PC-3 (cell line): ENCODE data around the gene AHNAK2. TPM values are rescaled to one million over a fixed set of nuclear protein-coding genes. Genes with fewer than 3 reads are reported as not detected.

Experiments used
- ATAC-seq: fragments of 200-7000 bp; cut with Tn5 transposase; 2 replicates; pipeline ENCODE4 v1.9.1; 2020; ENCODE audit warnings: mild to moderate bottlenecking, moderate library complexity
- BruUV-seq: library from RNA; stranded (reverse); fragments of 400-500 nt; replicated peaks from 2 replicates; lab custom pipeline; 2021; lab: Mats Ljungman, UMichigan
- CTCF ChIA-PET: fragments of 300-600 bp; sonication (Branson Sonifier 250); formaldehyde crosslinking; loops from one replicate; lab custom pipeline; 2022; ENCODE audit warnings: antibody characterized with exemption; lab: Charles Lee
- POLR2A ChIA-PET: fragments of 300-600 bp; sonication (Branson Sonifier 250); formaldehyde crosslinking; loops from one replicate; lab custom pipeline; 2022; ENCODE audit warnings: antibody characterized with exemption; ENCODE audit not compliant: unreplicated experiment; lab: Charles Lee
- DNase-seq: peaks from one replicate; pipeline ENCODE4 v3.0.0-alpha.2; 2015
- H2AFZ ChIP-seq: fragments of 300-600 bp; sonication (generic); 2 replicates; pipeline ENCODE4 v1.6.0; 2016; ENCODE audit warnings: antibody characterized with exemption, low read length
- H3F3A ChIP-seq: fragments of 300-600 bp; sonication (generic); one replicate; pipeline ENCODE4 v1.6.0; 2017; ENCODE audit warnings: antibody characterized with exemption, low read length, control low read depth, mild to moderate bottlenecking; ENCODE audit not compliant: unreplicated experiment
- H3K27ac ChIP-seq: fragments of 300-600 bp; sonication (generic); 2 replicates; pipeline ENCODE4 v1.5.1; 2016; ENCODE audit warnings: mild to moderate bottlenecking, low read length
- H3K27me3 ChIP-seq: fragments of 300-600 bp; sonication (generic); 2 replicates; pipeline ENCODE4 v1.6.1; 2016; ENCODE audit warnings: low read length, mixed read lengths
- H3K36me3 ChIP-seq: fragments of 300-600 bp; sonication (generic); 2 replicates; pipeline ENCODE4 v1.6.1; 2016; ENCODE audit warnings: low read depth, mixed run types, low read length, mixed read lengths
- H3K4me1 ChIP-seq: fragments of 300-600 bp; sonication (generic); 2 replicates; pipeline ENCODE4 v1.5.1; 2016; ENCODE audit warnings: low read length; ENCODE audit not compliant: insufficient read depth
- H3K4me2 ChIP-seq: fragments of 300-600 bp; sonication (generic); 2 replicates; pipeline ENCODE4 v1.6.0; 2016; ENCODE audit warnings: low read length
- H3K4me3 ChIP-seq: fragments of 300-600 bp; sonication (generic); 2 replicates; pipeline ENCODE4 v1.5.1; 2016; ENCODE audit warnings: mild to moderate bottlenecking, low read length, mixed read lengths
- H3K79me2 ChIP-seq: fragments of 300-600 bp; sonication (generic); 2 replicates; pipeline ENCODE4 v1.6.1; 2017; ENCODE audit warnings: low read length, mixed read lengths
- H3K9ac ChIP-seq: fragments of 300-600 bp; sonication (generic); 2 replicates; pipeline ENCODE4 v1.6.0; 2016; ENCODE audit warnings: mild to moderate bottlenecking, low read length
- H3K9me2 ChIP-seq: fragments of 300-600 bp; sonication (generic); replicated peaks from 2 replicates; pipeline ENCODE4 v1.6.1; 2016; ENCODE audit warnings: mixed run types, low read length, mixed read lengths
- H3K9me3 ChIP-seq: fragments of 300-600 bp; sonication (generic); 2 replicates; pipeline ENCODE4 v1.6.1; 2016; ENCODE audit warnings: low read length, mixed read lengths
- H4K20me1 ChIP-seq: fragments of 300-600 bp; sonication (generic); 2 replicates; pipeline ENCODE4 v1.6.1; 2016; ENCODE audit warnings: low read length, mixed read lengths
- CTCF ChIP-seq: fragments of 300-600 bp; sonication (generic); conservative IDR thresholded peaks from 2 replicates; pipeline ENCODE4 v1.5.1; 2017; ENCODE audit warnings: antibody characterized with exemption, low read depth, mild to moderate bottlenecking, low read length
- EZH2 ChIP-seq: fragments of 300-600 bp; sonication (generic); IDR thresholded peaks from one replicate; pipeline ENCODE4 v1.6.1; 2017; ENCODE audit warnings: antibody characterized with exemption, mild to moderate bottlenecking, low read length; ENCODE audit not compliant: unreplicated experiment
- EZH2phosphoT487 ChIP-seq: fragments of 300-600 bp; sonication (generic); IDR thresholded peaks from 2 replicates; pipeline ENCODE4 v1.6.1; 2018; ENCODE audit warnings: mild to moderate bottlenecking, antibody characterized with exemption, low read length, borderline replicate concordance
- intact Hi-C: fragments of 100-400 bp; cut with micrococcal nuclease; formaldehyde crosslinking; loops from 2 replicates; pipeline ENCODE4 v1.9.0; 2023
- total RNA-seq: library from RNA; depleted of rRNA; stranded (reverse); fragments of >200 nt; gene quantifications from 2 replicates; pipeline ENCODE4 v1.2.3, GENCODE V29; 2014

The AHNAK2 gene
- total RNA-seq, 1 experiment from 2014 or later, result 25.0 TPM

- no peaks in the 10 kb centered on the region for H3K9me2 ChIP-seq
- ChIA-PET CTCF (no interaction called here), POLR2A (interaction anchor here (1.1 kb wide), 1 partner anchor 51 kb away, joined by 3 read pairs; no protein-coding TSS in a partner anchor)
- no peak for ATAC-seq
- H3F3A ChIP-seq, result peaks cover 38% of the 10 kb centered on the region
- peak overlapping the region; percentile 96 for H3K9ac ChIP-seq
- TF ChIP-seq EZH2phosphoT487 (no peak), CTCF (no peak), EZH2 (no peak)
- peaks cover 13% of the 10 kb centered on the region for H4K20me1 ChIP-seq
- BruUV-seq, result no TSS peak
- H3K79me2 ChIP-seq, result peaks cover 36% of the 10 kb centered on the region
- peak; percentile 91 for DNase-seq
- no peaks in the 10 kb centered on the region for H3K9me3 ChIP-seq
- H3K36me3 ChIP-seq, result peaks cover 12% of the 10 kb centered on the region
- H3K4me2 ChIP-seq, result peak overlapping the region; percentile 83
- H3K27me3 ChIP-seq, result no peaks in the 10 kb centered on the region
- intact Hi-C loops, result loop anchor here (1.0 kb wide), 1 partner anchor 51 kb away; no protein-coding TSS in a partner anchor
- H2AFZ ChIP-seq, result no peak overlapping the region
- H3K4me1 ChIP-seq, result peaks cover 70% of the 10 kb centered on the region
- H3K27ac ChIP-seq, result peak overlapping the region; percentile 98
- peak overlapping the region; percentile 48 for H3K4me3 ChIP-seq
Measured at GRCh38 chr14:105023791-105024480, 45.8 kb upstream of the AHNAK2 start.

GRCh38 chr14:105023144-105023543 is 45.0 kb upstream of the AHNAK2 start:
- Histone ChIP-seq H3K27ac (peak overlapping the region; percentile 98), H3K4me1 (peaks cover 70% of the 10 kb centered on the region), H3K9ac (peak overlapping the region; percentile 96), H3F3A (peaks cover 33% of the 10 kb centered on the region), H3K4me3 (peak overlapping the region; percentile 48), H4K20me1 (peaks cover 19% of the 10 kb centered on the region), H3K9me2 (no peaks in the 10 kb centered on the region), H3K9me3 (no peaks in the 10 kb centered on the region), H2AFZ (no peak overlapping the region), H3K4me2 (peak overlapping the region; percentile 83), H3K36me3 (peaks cover 16% of the 10 kb centered on the region), H3K79me2 (peaks cover 44% of the 10 kb centered on the region), H3K27me3 (no peaks in the 10 kb centered on the region)
- CTCF ChIA-PET, result no interaction called here
- TF ChIP-seq EZH2 (no peak), EZH2phosphoT487 (no peak), CTCF (no peak)
- intact Hi-C loops, result no loop called here
- no TSS peak for BruUV-seq
- ATAC-seq (no peak), DNase-seq (peak; percentile 51)
- POLR2A ChIA-PET, result interaction anchor here (1.1 kb wide), 1 partner anchor 50 kb away, joined by 3 read pairs; no protein-coding TSS in a partner anchor

GRCh38 chr14:105022276-105022670 is 44.1 kb upstream of the AHNAK2 start:
- no peak for TF ChIP-seq EZH2phosphoT487
- TF ChIP-seq EZH2, result no peak
- no peak for TF ChIP-seq CTCF
- peaks cover 25% of the 10 kb centered on the region for H3F3A ChIP-seq
- no peaks in the 10 kb centered on the region for H3K27me3 ChIP-seq
- H3K4me1 ChIP-seq, result peaks cover 69% of the 10 kb centered on the region
- peak overlapping the region; percentile 96 for H3K9ac ChIP-seq
- H3K4me3 ChIP-seq, result peak overlapping the region; percentile 71; the same call in 1 of the 2 replicates
- peaks cover 19% of the 10 kb centered on the region for H3K36me3 ChIP-seq
- H3K9me2 ChIP-seq, result no peaks in the 10 kb centered on the region
- intact Hi-C loops, result no loop called here
- BruUV-seq, result no TSS peak
- no peaks in the 10 kb centered on the region for H3K9me3 ChIP-seq
- no peak overlapping the region for H2AFZ ChIP-seq
- ChIA-PET POLR2A (no interaction called here), CTCF (no interaction called here)
- ATAC-seq (no peak), DNase-seq (peak; percentile 53)
- H3K4me2 ChIP-seq, result peak overlapping the region; percentile 83
- peaks cover 53% of the 10 kb centered on the region for H3K79me2 ChIP-seq
- H3K27ac ChIP-seq, result peak overlapping the region; percentile 98
- peaks cover 27% of the 10 kb centered on the region for H4K20me1 ChIP-seq
